GM12865 (cell line): ENCODE results near the gene FAM25A.
"Not testable (repeated sequence)": the region's sequence is repeated elsewhere in the genome, so short reads cannot be mapped to it uniquely, and the experiment has no call there.

ENCODE experiments used
- DNase-seq: peaks from one replicate; pipeline ENCODE4 v3.0.0; 2010; ENCODE audit warnings: low read depth
- H3K4me3 ChIP-seq: 2 replicates; pipeline ENCODE4 v1.5.1; 2011; ENCODE audit warnings: mild to moderate bottlenecking, low read depth, low read length, control low read depth
- TF ChIP-seq, protein P1 (sequence below): IDR thresholded peaks from 2 replicates; pipeline ENCODE4 v1.5.1; 2011; ENCODE audit warnings: low read length, control low read depth, low read depth, inconsistent platforms; ENCODE audit not compliant: insufficient read depth; ENCODE audit errors: missing control alignments

Gene FAM25A

DNA sequence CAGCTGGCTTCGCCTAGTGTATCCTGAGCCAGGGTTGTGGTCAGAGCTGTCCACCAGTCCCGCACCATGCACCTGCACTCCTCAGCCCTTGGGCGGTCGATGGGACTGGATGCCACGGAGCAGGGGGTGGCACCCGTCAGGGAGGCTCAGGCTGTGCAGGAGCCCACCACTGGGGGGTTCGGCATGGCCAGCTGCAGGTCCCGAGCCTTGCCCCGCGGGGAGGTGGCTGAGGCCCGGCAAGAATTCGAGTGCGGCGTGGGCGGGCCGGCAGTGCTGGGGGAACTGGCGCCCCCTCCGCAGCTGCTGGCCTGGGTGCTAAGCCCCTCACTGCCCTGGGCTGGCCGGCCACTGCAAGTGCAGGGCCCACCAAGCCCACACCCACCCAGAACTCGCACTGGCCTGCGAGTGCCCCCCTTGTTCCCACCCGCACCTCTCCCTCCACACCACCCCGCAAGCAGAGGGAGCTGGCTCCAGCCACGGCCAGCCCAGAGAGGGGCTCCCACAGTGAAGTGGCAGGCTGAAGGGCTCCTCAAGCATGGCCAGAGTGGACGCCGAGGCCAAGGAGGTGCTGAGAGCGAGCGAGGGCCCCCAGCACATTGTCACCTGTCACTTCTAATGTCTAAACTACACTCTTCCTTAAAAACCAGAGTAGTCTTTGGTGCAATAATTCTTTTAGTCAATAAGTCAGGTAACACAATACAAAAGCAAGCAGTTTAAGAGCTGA, 11.0 kb downstream of the FAM25A start:
- DNase-seq = no peak
- TF ChIP-seq, protein P1, sequence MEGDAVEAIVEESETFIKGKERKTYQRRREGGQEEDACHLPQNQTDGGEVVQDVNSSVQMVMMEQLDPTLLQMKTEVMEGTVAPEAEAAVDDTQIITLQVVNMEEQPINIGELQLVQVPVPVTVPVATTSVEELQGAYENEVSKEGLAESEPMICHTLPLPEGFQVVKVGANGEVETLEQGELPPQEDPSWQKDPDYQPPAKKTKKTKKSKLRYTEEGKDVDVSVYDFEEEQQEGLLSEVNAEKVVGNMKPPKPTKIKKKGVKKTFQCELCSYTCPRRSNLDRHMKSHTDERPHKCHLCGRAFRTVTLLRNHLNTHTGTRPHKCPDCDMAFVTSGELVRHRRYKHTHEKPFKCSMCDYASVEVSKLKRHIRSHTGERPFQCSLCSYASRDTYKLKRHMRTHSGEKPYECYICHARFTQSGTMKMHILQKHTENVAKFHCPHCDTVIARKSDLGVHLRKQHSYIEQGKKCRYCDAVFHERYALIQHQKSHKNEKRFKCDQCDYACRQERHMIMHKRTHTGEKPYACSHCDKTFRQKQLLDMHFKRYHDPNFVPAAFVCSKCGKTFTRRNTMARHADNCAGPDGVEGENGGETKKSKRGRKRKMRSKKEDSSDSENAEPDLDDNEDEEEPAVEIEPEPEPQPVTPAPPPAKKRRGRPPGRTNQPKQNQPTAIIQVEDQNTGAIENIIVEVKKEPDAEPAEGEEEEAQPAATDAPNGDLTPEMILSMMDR = no peak

DNA sequence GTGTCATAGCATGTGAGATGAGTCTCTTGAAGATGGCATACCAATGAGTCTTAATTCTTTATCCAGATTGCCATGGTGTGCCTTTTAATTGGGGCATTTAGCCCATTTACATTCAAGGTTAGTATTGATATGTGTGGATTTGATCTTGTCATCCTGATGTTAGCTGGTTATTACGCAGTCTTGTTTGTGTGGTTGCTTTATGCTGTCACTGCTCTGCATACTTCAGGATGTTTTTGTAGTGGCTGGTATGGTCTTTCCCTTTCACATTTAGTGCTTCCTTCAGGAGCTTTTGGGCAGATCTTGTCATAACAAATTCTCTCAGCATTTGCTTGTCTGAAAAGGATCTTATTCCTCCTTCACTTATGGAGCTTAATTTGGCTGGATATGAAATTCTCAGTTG, 16.5 kb downstream of the FAM25A start:
- TF ChIP-seq, protein P1 = no peak
- H3K4me3 ChIP-seq = no peak overlapping the region
- DNase-seq = no peak

More for the DNA sequence above, 11.0 kb downstream of the FAM25A start:
- H3K4me3 ChIP-seq = no peak overlapping the region

DNA sequence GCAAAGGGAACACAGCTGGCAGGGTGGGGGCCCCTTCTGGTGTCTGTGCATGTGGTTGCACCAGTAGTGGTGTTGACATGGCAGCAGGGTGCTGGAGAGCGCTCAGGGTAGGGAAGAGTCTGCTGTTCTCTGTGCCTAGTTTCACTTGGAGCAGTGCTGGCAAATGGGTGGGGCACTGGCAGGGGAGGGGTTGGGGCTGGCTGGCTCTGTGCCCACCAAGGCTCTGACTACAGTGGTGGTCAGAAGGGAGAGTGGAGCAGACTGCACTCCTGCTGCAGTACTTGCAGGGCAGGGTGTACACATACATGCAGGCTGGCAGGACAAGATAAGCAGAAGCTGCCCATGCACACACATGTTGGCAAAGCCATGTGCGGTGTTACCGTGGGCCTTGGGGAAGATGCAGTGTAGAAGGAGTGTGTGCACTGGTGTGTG, 18.2 kb downstream of the FAM25A start:
- no peak overlapping the region for H3K4me3 ChIP-seq
- TF ChIP-seq, protein P1 = no peak
- DNase-seq = no peak

DNA sequence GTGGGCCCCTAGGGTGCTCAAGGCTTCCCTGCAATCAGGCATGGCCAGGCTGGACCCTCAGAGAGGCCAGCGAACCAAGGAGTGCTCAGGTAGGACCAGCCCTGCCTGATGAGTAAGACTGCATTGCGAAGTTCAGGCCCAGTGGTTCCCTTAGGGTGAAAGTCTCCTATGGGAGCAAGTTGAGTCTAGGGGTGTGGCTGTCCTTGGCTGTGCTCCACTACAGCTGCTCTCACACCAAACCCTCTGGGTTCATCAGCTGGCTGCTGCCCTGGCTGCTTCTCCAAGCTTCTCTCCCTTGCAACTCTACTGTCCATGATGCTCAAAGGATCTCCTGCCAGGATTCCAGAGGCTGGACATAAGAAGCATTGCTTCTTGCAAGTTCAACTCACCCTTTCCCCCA, 18.7 kb downstream of the FAM25A start:
- TF ChIP-seq, protein P1 = no peak
- no peak overlapping the region for H3K4me3 ChIP-seq
- no peak for DNase-seq

DNA sequence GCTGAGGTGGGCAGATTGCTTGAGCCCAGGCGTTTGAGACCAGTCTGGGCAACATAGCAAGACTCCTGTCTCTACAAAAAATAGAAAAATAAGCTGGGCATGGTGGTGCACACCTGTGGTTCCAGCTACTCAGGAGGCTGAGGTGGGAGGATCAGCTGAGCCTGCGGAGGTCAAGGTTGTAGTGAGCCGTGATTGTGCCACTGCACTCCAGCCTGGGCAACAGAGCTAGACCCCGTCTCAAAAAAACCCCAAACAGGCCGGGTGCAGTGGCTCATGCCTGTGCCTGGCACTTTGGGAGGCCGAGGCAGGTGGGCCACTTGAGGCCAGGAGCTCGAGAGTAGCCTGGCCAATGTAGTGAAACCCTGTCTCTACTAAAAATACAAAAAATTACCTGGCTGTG, 23.5 kb downstream of the FAM25A start:
- DNase-seq, H3K4me3 ChIP-seq: not testable (repeated sequence)

DNA sequence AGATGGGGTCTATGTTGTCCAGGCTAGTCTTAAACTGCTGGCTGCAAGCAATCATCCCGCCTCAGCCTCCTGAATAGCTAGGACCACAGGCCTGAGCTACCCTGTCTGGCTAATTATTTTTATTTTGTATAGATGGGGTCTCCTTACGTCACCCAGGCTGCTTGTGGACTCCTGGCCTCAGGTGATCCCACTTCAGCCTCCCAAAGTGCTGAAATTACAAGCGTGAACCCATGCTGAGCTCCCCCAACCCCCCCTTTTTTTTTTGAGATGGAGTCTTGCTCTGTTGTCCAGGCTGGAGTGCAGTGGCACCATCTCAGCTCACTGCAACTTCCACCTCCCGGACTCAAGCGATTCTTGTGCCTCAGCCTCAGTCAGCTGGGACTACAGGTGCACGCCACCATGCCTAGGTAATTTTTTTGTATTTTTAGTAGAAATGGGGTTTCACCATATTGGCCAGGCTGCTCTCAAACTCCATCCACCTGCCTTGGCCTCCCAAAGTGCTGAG, 25.4 kb downstream of the FAM25A start:
- H3K4me3 ChIP-seq = no peak overlapping the region
- TF ChIP-seq, protein P1 = no peak
- no peak for DNase-seq

DNA sequence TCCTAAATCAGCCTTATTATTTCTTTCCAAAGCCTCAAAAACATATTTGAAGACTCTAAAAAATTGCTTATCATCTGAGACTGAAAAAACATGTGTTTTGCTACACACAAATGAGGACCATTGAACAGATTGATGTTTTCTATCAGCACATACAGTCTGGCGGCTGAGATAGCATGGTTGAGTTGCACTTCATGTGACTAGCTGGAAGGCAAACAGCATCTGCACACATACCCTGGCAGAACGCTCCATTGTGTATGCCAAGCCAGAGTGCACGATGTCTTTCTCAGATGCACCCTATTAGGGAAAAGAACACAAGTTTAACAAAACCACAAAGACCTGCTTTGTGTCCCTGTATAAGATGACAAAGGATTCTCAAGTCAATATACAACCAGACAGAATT, 33.0 kb downstream of the FAM25A start:
- TF ChIP-seq, protein P1 = no peak
- H3K4me3 ChIP-seq = no peak overlapping the region
- DNase-seq = no peak
